IMR-90 (cell line): ENCODE results near the gene TREM2.

ENCODE experiments used
- CEBPB ChIP-seq: IDR thresholded peaks from 2 replicates; pipeline ENCODE4 v1.6.1; 2012; ENCODE audit warnings: low read depth, low read length, improper control_type of control experiment
- FOS ChIP-seq: fragments of 150-350 bp; IDR thresholded peaks from 2 replicates; pipeline ENCODE4 v1.6.1; 2016; ENCODE audit warnings: low read depth, low read length
- MAFK ChIP-seq: IDR thresholded peaks from 2 replicates; pipeline ENCODE4 v1.6.1; 2012; ENCODE audit warnings: low read depth, low read length, improper control_type of control experiment
- MAZ ChIP-seq: IDR thresholded peaks from 2 replicates; pipeline ENCODE4 v1.6.1; 2012; ENCODE audit warnings: low read depth, mild to moderate bottlenecking, low read length, improper control_type of control experiment, moderate library complexity, borderline replicate concordance
- MXI1 ChIP-seq: IDR thresholded peaks from 2 replicates; pipeline ENCODE4 v1.6.1; 2012; ENCODE audit warnings: low read depth, mild to moderate bottlenecking, low read length, moderate library complexity, borderline replicate concordance
- NFE2L2 ChIP-seq: fragments of 150-350 bp; IDR thresholded peaks from 2 replicates; pipeline ENCODE4 v1.6.1; 2016; ENCODE audit warnings: low read depth, mild to moderate bottlenecking, low read length
- POLR2A ChIP-seq: IDR thresholded peaks from 2 replicates; pipeline ENCODE4 v1.6.1; 2012; ENCODE audit warnings: mild to moderate bottlenecking, low read depth, low read length
- RAD21 ChIP-seq: IDR thresholded peaks from 2 replicates; pipeline ENCODE4 v1.6.1; 2012; ENCODE audit warnings: low read length, improper control_type of control experiment
- RCOR1 ChIP-seq: IDR thresholded peaks from 2 replicates; pipeline ENCODE4 v1.6.1; 2012; ENCODE audit warnings: mild to moderate bottlenecking, low read length, improper control_type of control experiment; ENCODE audit not compliant: insufficient replicate concordance
- RFX5 ChIP-seq: IDR thresholded peaks from 2 replicates; pipeline ENCODE4 v1.8.0; 2012; ENCODE audit warnings: low read depth, mild to moderate bottlenecking, low read length, moderate library complexity
- SMC3 ChIP-seq: fragments of 150-350 bp; IDR thresholded peaks from 2 replicates; pipeline ENCODE4 v1.6.1; 2016; ENCODE audit warnings: low read depth, mild to moderate bottlenecking, antibody characterized with exemption, low read length, moderate library complexity
- TF ChIP-seq, protein P1 (sequence below): conservative IDR thresholded peaks from 2 replicates; pipeline ENCODE4 v1.5.1; 2012; ENCODE audit warnings: mild to moderate bottlenecking, low read depth, low read length, improper control_type of control experiment
- TF ChIP-seq, protein P2 (sequence below): fragments of 150-350 bp; IDR thresholded peaks from 2 replicates; pipeline ENCODE4 v1.6.1; 2017; ENCODE audit warnings: mild to moderate bottlenecking, antibody characterized with exemption, low read length, low read depth

DNA sequence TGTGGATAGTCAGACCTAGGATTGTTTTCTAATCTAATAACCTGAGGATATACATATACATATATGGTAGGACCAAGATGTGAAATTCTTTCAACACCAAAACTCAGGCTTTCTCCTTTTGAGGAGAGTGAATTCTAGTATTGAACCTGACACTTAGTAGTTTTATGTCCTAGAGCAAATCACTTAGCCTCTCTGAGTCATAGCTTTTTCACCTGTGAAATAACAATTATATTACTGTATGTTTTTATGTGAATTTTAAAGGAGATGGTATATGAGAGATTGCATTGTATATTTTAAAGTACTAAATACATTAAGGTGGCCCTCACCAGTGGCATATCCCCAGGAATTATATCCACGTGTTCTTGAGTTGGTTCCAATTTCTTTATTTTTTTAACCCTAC lies 43.4 kb downstream of the TREM2 start:
- TF ChIP-seq, protein P1, sequence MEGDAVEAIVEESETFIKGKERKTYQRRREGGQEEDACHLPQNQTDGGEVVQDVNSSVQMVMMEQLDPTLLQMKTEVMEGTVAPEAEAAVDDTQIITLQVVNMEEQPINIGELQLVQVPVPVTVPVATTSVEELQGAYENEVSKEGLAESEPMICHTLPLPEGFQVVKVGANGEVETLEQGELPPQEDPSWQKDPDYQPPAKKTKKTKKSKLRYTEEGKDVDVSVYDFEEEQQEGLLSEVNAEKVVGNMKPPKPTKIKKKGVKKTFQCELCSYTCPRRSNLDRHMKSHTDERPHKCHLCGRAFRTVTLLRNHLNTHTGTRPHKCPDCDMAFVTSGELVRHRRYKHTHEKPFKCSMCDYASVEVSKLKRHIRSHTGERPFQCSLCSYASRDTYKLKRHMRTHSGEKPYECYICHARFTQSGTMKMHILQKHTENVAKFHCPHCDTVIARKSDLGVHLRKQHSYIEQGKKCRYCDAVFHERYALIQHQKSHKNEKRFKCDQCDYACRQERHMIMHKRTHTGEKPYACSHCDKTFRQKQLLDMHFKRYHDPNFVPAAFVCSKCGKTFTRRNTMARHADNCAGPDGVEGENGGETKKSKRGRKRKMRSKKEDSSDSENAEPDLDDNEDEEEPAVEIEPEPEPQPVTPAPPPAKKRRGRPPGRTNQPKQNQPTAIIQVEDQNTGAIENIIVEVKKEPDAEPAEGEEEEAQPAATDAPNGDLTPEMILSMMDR: no peak
- no peak for TF ChIP-seq RFX5
- TF ChIP-seq MAFK: no peak
- TF ChIP-seq FOS: no peak
- TF ChIP-seq MXI1: no peak
- no peak for TF ChIP-seq POLR2A
- no peak for TF ChIP-seq RAD21
- no peak for TF ChIP-seq RCOR1
- TF ChIP-seq SMC3: no peak
- no peak for TF ChIP-seq MAZ
- TF ChIP-seq, protein P2, sequence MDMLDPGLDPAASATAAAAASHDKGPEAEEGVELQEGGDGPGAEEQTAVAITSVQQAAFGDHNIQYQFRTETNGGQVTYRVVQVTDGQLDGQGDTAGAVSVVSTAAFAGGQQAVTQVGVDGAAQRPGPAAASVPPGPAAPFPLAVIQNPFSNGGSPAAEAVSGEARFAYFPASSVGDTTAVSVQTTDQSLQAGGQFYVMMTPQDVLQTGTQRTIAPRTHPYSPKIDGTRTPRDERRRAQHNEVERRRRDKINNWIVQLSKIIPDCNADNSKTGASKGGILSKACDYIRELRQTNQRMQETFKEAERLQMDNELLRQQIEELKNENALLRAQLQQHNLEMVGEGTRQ: no peak
- TF ChIP-seq NFE2L2: no peak
- TF ChIP-seq CEBPB: no peak
